Neuron (in vitro differentiated cells): ENCODE data around the gene MED13L.
A peak's percentile ranks its signal among the peaks of the same experiment; 100 is the strongest.

ENCODE experiments used
- H2AFZ ChIP-seq: one replicate; pipeline ENCODE4 v1.6.1; 2013; ENCODE audit warnings: low read depth, mild to moderate bottlenecking, inconsistent platforms, low read length, moderate library complexity
- H3K27me3 ChIP-seq: one replicate; pipeline ENCODE4 v1.6.1; 2013; ENCODE audit warnings: low read length; ENCODE audit not compliant: insufficient read depth
- H3K36me3 ChIP-seq: one replicate; pipeline ENCODE4 v1.6.1; 2013; ENCODE audit warnings: low read length; ENCODE audit not compliant: insufficient read depth
- H3K4me1 ChIP-seq: one replicate; pipeline ENCODE4 v1.6.1; 2013; ENCODE audit warnings: low read length; ENCODE audit not compliant: insufficient read depth
- H3K4me3 ChIP-seq: 2 replicates; pipeline ENCODE4 v1.5.1; 2013; ENCODE audit warnings: mild to moderate bottlenecking, low read length, moderate library complexity
- H3K9me3 ChIP-seq: one replicate; pipeline ENCODE4 v1.6.1; 2013; ENCODE audit warnings: low read length

MED13L gene

GRCh38 chr12:116314477-116314876 is 37.0 kb upstream of the MED13L start:
- H3K36me3 ChIP-seq: no peaks in the 10 kb centered on the region

GRCh38 chr12:116313194-116313927 is 35.9 kb upstream of the MED13L start:
- Histone ChIP-seq H3K9me3 (no peaks in the 10 kb centered on the region), H3K36me3 (no peaks in the 10 kb centered on the region), H3K4me3 (no peak overlapping the region), H2AFZ (no peak overlapping the region), H3K4me1 (no peaks in the 10 kb centered on the region), H3K27me3 (no peaks in the 10 kb centered on the region)

More at GRCh38 chr12:116314477-116314876, 37.0 kb upstream of the MED13L start:
- Histone ChIP-seq H3K9me3 (no peaks in the 10 kb centered on the region), H3K4me3 (no peak overlapping the region), H3K27me3 (no peaks in the 10 kb centered on the region), H2AFZ (no peak overlapping the region), H3K4me1 (no peaks in the 10 kb centered on the region)

- Histone ChIP-seq H3K9me3 (no peaks in the 10 kb centered on the region), H3K36me3 (no peaks in the 10 kb centered on the region)
Observed at GRCh38 chr12:116310082-116310481, 32.6 kb upstream of the MED13L start.

GRCh38 chr12:116309343-116309742 is 31.9 kb upstream of the MED13L start:
- Histone ChIP-seq H3K4me1 (no peaks in the 10 kb centered on the region), H3K9me3 (no peaks in the 10 kb centered on the region), H3K36me3 (no peaks in the 10 kb centered on the region), H3K4me3 (no peak overlapping the region), H2AFZ (no peak overlapping the region), H3K27me3 (no peaks in the 10 kb centered on the region)

More at GRCh38 chr12:116310082-116310481, 32.6 kb upstream of the MED13L start:
- Histone ChIP-seq H3K4me1 (no peaks in the 10 kb centered on the region), H3K4me3 (no peak overlapping the region), H2AFZ (no peak overlapping the region), H3K27me3 (no peaks in the 10 kb centered on the region)

GRCh38 chr12:116308647-116309046 is 31.2 kb upstream of the MED13L start:
- Histone ChIP-seq H3K27me3 (no peaks in the 10 kb centered on the region), H3K9me3 (no peaks in the 10 kb centered on the region), H2AFZ (no peak overlapping the region), H3K4me3 (no peak overlapping the region), H3K36me3 (no peaks in the 10 kb centered on the region), H3K4me1 (no peaks in the 10 kb centered on the region)

GRCh38 chr12:116306968-116307367 is 29.5 kb upstream of the MED13L start:
- peaks cover 7% of the 10 kb centered on the region for H3K4me1 ChIP-seq
- no peak overlapping the region for H3K4me3 ChIP-seq
- H3K9me3 ChIP-seq: no peaks in the 10 kb centered on the region
- H3K27me3 ChIP-seq: no peaks in the 10 kb centered on the region
- no peaks in the 10 kb centered on the region for H3K36me3 ChIP-seq
- H2AFZ ChIP-seq: no peak overlapping the region

- no peaks in the 10 kb centered on the region for H3K36me3 ChIP-seq
- no peaks in the 10 kb centered on the region for H3K27me3 ChIP-seq
- no peaks in the 10 kb centered on the region for H3K9me3 ChIP-seq
- H3K4me1 ChIP-seq: peaks cover 9% of the 10 kb centered on the region
- no peak overlapping the region for H3K4me3 ChIP-seq
- no peak overlapping the region for H2AFZ ChIP-seq
Observed at GRCh38 chr12:116306506-116306905, 29.0 kb upstream of the MED13L start.

- H3K4me1 ChIP-seq: peaks cover 9% of the 10 kb centered on the region
- no peak overlapping the region for H3K4me3 ChIP-seq
- no peak overlapping the region for H2AFZ ChIP-seq
- H3K9me3 ChIP-seq: no peaks in the 10 kb centered on the region
- H3K27me3 ChIP-seq: peaks cover 9% of the 10 kb centered on the region
- no peaks in the 10 kb centered on the region for H3K36me3 ChIP-seq
Observed at GRCh38 chr12:116304621-116305020, 27.1 kb upstream of the MED13L start.

GRCh38 chr12:116303929-116304328 is 26.4 kb upstream of the MED13L start:
- H3K9me3 ChIP-seq: no peaks in the 10 kb centered on the region
- H3K4me1 ChIP-seq: peaks cover 9% of the 10 kb centered on the region
- H3K27me3 ChIP-seq: peaks cover 16% of the 10 kb centered on the region
- H3K4me3 ChIP-seq: no peak overlapping the region
- H3K36me3 ChIP-seq: no peaks in the 10 kb centered on the region
- no peak overlapping the region for H2AFZ ChIP-seq

- Histone ChIP-seq H3K9me3 (no peaks in the 10 kb centered on the region), H3K4me3 (no peak overlapping the region), H3K27me3 (peaks cover 16% of the 10 kb centered on the region), H3K36me3 (no peaks in the 10 kb centered on the region), H2AFZ (no peak overlapping the region), H3K4me1 (peaks cover 9% of the 10 kb centered on the region)
Observed at GRCh38 chr12:116303066-116303465, 25.6 kb upstream of the MED13L start.

GRCh38 chr12:116302166-116303058 is 24.9 kb upstream of the MED13L start:
- Histone ChIP-seq H3K4me1 (peaks cover 9% of the 10 kb centered on the region), H3K4me3 (peak overlapping the region; percentile 24), H3K36me3 (no peaks in the 10 kb centered on the region), H3K9me3 (no peaks in the 10 kb centered on the region), H2AFZ (peak overlapping the region; percentile 29), H3K27me3 (peaks cover 16% of the 10 kb centered on the region)

- Histone ChIP-seq H3K4me3 (no peak overlapping the region), H3K36me3 (no peaks in the 10 kb centered on the region), H3K27me3 (peaks cover 16% of the 10 kb centered on the region), H2AFZ (peak overlapping the region; percentile 29), H3K9me3 (no peaks in the 10 kb centered on the region), H3K4me1 (peaks cover 9% of the 10 kb centered on the region)
Observed at GRCh38 chr12:116301621-116302020, 24.1 kb upstream of the MED13L start.

- H3K9me3 ChIP-seq: no peaks in the 10 kb centered on the region
- H3K27me3 ChIP-seq: peaks cover 16% of the 10 kb centered on the region
- H3K4me3 ChIP-seq: no peak overlapping the region
- H3K4me1 ChIP-seq: peaks cover 13% of the 10 kb centered on the region
- no peak overlapping the region for H2AFZ ChIP-seq
- no peaks in the 10 kb centered on the region for H3K36me3 ChIP-seq
Observed at GRCh38 chr12:116299665-116300328, 22.3 kb upstream of the MED13L start.
